Testis (tissue), 2 donors: ENCODE data around the gene RELL2.

Experiments used
- POLR2A ChIP-seq: fragments of 450-650 bp; IDR thresholded peaks from one replicate; pipeline ENCODE4 v1.6.1; 2017; ENCODE audit warnings: antibody characterized with exemption, mild to moderate bottlenecking, moderate library complexity
- TF ChIP-seq, protein P1 (sequence below), 3 experiments: fragments of 450-650 bp in 2 of 3; fragments of 200-600 bp in 1 of 3; sonication (generic) in 1 of 3; IDR thresholded peaks; one replicate each; pipeline ENCODE4 v1.5.1; 2016 to 2019; ENCODE audit warnings: antibody characterized with exemption in 3 of 3, mild to moderate bottlenecking in 2 of 3, moderate library complexity in 1 of 3

DNA sequence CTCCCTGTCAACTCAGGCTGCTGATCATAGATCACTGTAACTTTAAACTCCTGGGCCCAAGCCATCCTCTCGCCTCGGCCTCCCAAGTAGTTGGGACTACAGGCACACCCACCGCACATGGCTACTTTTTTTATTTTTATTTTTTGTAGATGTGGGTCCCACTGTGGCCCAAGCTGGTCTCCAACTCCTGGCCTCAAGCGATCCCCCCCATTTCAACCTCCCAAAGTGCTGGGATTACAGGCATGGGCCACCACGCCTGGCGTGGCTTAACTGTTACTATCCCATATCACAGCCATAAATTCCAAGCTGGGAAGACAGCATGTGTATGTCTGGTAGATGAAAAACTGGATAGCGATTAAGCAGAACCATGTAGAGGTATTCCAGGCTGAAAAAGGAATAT lies 1.2 kb upstream of the RELL2 start:
- TF ChIP-seq, protein P1, sequence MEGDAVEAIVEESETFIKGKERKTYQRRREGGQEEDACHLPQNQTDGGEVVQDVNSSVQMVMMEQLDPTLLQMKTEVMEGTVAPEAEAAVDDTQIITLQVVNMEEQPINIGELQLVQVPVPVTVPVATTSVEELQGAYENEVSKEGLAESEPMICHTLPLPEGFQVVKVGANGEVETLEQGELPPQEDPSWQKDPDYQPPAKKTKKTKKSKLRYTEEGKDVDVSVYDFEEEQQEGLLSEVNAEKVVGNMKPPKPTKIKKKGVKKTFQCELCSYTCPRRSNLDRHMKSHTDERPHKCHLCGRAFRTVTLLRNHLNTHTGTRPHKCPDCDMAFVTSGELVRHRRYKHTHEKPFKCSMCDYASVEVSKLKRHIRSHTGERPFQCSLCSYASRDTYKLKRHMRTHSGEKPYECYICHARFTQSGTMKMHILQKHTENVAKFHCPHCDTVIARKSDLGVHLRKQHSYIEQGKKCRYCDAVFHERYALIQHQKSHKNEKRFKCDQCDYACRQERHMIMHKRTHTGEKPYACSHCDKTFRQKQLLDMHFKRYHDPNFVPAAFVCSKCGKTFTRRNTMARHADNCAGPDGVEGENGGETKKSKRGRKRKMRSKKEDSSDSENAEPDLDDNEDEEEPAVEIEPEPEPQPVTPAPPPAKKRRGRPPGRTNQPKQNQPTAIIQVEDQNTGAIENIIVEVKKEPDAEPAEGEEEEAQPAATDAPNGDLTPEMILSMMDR (IDR thresholded peaks at IDR 0.05): no peak
- no peak for TF ChIP-seq POLR2A
